GM12873 (cell line): ENCODE measurements around the gene KIAA1614.

ENCODE experiments used
- CTCF ChIP-seq: IDR thresholded peaks from 2 replicates; pipeline ENCODE4 v1.5.1; 2012; ENCODE audit warnings: low read depth, mild to moderate bottlenecking, moderate library complexity, low read length, control low read depth; ENCODE audit not compliant: insufficient read depth; ENCODE audit errors: missing control alignments

Gene KIAA1614

DNA sequence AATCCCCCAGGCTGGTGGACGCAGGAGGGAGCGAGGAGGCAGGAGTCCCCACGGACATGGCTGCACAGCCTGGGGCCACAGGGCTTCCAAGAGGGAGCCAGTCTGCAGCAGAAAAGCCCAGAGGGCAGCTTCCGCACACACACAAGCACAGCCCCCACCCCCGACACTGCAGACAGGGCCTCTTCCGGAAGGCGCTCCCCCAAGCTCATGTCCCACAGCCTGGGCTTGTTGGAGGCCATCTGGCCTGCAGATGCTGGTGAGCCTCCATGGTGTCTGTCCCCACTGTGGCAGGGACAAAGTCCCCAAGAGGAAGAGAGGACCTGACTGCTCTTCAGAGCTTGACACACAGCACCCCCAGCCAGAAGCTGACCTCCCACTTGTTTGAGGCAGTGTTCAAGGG, 13.4 kb upstream of the KIAA1614 start:
- TF ChIP-seq CTCF: no peak

DNA sequence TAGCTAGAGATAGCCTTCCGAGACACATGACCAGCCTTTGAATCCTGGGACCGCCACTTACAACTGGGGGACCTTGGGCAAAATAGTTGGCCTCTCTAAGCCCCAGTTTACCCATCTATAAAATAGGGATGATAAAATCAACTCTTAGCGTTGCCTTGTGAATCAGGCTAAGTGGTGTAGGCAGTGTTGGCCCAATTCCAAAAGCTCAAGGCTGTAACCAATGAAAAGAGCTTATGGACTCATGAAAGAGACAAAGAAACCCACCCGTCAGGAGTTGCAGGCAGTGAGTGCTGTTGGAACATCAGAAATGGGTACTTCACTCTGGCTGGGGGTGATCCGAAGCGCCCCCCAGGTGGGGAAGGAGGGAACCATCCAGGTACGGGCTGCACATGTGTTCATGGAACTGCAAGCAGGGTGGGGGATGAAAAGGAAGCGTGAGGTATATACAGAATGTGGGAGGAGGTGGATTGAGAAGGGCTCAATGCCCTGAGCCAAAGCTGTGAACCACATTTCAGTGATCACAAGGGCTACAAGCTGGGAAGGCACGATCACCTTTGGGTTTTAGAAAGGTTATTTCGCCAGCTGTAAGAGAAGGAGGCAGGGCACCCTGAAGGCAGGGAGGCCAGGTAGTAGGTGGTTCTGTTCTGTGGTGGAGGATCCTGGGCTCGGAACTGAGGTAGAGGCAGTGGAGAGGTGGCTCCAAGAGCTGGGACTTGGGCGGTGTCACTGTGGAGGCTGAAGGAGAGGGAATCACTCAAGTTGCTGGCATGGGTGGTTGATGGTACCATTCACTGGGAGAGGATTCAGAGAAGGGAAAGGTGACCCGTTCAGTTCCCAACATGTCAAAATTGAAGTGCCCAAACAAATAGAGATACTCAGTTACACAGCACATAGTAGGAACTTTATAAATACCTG, 11.4 kb upstream of the KIAA1614 start:
- TF ChIP-seq CTCF: no peak

GRCh38 chr1:180902541-180902940, 10.2 kb upstream of the KIAA1614 start:
- TF ChIP-seq CTCF: no peak

DNA sequence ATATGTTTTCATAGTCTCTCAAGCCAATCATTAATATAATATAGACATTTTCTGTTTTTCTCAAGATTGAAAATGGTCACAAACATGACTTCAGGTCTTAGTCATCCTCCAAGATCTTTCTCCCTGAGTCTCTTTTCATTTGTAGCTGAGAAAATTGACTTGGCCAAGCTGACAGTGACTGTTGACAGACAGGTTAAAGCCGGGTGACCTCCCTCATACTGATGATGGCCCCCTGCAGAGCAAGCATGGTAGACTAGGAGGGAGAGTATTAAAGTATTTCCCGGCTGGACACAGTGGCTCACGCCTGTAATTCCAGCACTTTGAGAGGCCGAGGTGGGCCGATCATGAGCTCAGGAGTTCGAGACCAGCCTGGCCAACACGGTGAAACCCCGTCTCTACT, 6.8 kb upstream of the KIAA1614 start:
- TF ChIP-seq CTCF: no peak

DNA sequence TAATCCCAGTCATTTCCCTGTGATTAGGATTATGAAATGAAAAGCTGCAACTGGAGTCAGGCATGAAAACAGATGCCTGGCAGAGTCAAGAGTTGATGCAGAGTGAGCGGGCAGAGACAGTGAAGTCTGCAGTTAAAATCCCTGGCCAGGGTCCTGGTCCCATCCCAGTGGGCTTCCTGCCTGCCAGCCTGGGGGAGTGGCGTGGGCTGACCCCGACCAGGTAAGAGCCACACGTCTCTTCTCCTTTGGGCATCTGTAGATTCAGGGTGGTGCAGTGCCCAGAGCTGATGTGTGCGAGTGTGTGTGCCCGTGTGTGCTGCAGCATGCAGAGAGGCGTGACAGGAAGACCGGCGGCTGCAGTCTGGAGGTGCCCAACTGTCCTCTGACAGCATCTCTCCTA, 6.2 kb upstream of the KIAA1614 start:
- TF ChIP-seq CTCF: no peak

GRCh38 chr1:180907313-180908055, 5.2 kb upstream of the KIAA1614 start:
- TF ChIP-seq CTCF: no peak

- TF ChIP-seq CTCF: no peak
Observed at GRCh38 chr1:180908074-180908765, 4.5 kb upstream of the KIAA1614 start.
